ENCODE results near the gene DNAI4. TPM values are rescaled to one million over a fixed set of nuclear protein-coding genes. Genes with fewer than 3 reads are reported as not detected.

Gene DNAI4
- total and polyA plus RNA-seq, 2 experiments from 2014 or later = 0.90 to 3.8 TPM

- 0 out of 4 replicates have a peak, but pooled peaks of 1 of the 2 experiments have one; percentile 7 for TF ChIP-seq CTCF (conservative IDR thresholded peaks at IDR 0.05; ENCODE audit: low read depth in 2 of 2)
These were observed 151.4 kb downstream of the DNAI4 start (continued) for GRCh38 chr1:66773227-66773626.

- no peak overlapping the region for H3K27ac Mint-ChIP-seq
These were observed 154.0 kb downstream of the DNAI4 start for GRCh38 chr1:66770694-66771093.

More at GRCh38 chr1:66770694-66771093, 154.0 kb downstream of the DNAI4 start:
- Mint-ChIP-seq H3K4me1 (no peaks in the 10 kb centered on the region), H3K27me3 (ENCODE audit: insufficient read depth, low read depth, poor library complexity) (no peaks in the 10 kb centered on the region), H3K4me3 (no peak overlapping the region), H3K36me3 (ENCODE audit: low read depth) (no peaks in the 10 kb centered on the region), H3K9me3 (no peaks in the 10 kb centered on the region)
- DNase-seq (ENCODE audit: low spot score) = no peak
- Histone ChIP-seq H3K36me3 (ENCODE audit: insufficient read depth) (no peaks in the 10 kb centered on the region), H3K9me2 (ENCODE audit: insufficient read depth) (no peaks in the 10 kb centered on the region), H4K20me1 (replicated peaks; ENCODE audit: insufficient read depth) (no peaks in the 10 kb centered on the region), H2AFZ (no peak overlapping the region), H3K79me2 (replicated peaks; ENCODE audit: insufficient read depth) (no peaks in the 10 kb centered on the region), H3K4me2 (no peak overlapping the region), H3K27me3 (ENCODE audit: insufficient read depth) (no peaks in the 10 kb centered on the region), H3K4me1 (ENCODE audit: insufficient read depth) (no peaks in the 10 kb centered on the region), H3K27ac (ENCODE audit: low read depth) (no peak overlapping the region), H3F3A (replicated peaks; ENCODE audit: low read depth) (no peaks in the 10 kb centered on the region), H3K4me3 (no peak overlapping the region)
- no peak for TF ChIP-seq POLR2AphosphoS5 (IDR thresholded peaks at IDR 0.05; ENCODE audit: low read depth)
- TF ChIP-seq CTCF (conservative IDR thresholded peaks at IDR 0.05; ENCODE audit: low read depth in 2 of 2) = no peak
- TF ChIP-seq ZNF114 (CRISPR knock-in tag; IDR thresholded peaks at IDR 0.05) = no peak
- TF ChIP-seq ETS1 (IDR thresholded peaks at IDR 0.05) = no peak
- no peak for TF ChIP-seq EZH2 (IDR thresholded peaks at IDR 0.05; ENCODE audit: low read depth, unreplicated experiment)
- no peak for TF ChIP-seq STAT1 (IDR thresholded peaks at IDR 0.05; ENCODE audit: unreplicated experiment)
- no peak for TF ChIP-seq JUNB (IDR thresholded peaks at IDR 0.05; ENCODE audit: unreplicated experiment)
- TF ChIP-seq ZNF462 (CRISPR knock-in tag; IDR thresholded peaks at IDR 0.05) = no peak
- no peak for TF ChIP-seq EZH2phosphoT487 (IDR thresholded peaks at IDR 0.05; ENCODE audit: unreplicated experiment)
- ATAC-seq = no peak
